Prostate gland (tissue), 2 donors: Measurements from ENCODE around the gene CPLANE1.
A peak's percentile ranks its signal among the peaks of the same experiment; 100 is the strongest.

Source experiments
- CTCF ChIP-seq, 4 experiments: fragments of 200-600 bp in 2 of 4; fragments of 450-650 bp in 2 of 4; sonication (generic) in 2 of 4; IDR thresholded peaks; 1 replicate in 3 of 4; 2 replicates in 1 of 4; pipeline ENCODE4 v1.5.1; 2016 to 2019; ENCODE audit warnings: antibody characterized with exemption in 4 of 4, mild to moderate bottlenecking in 2 of 4, moderate library complexity in 2 of 4
- POLR2A ChIP-seq: fragments of 450-650 bp; IDR thresholded peaks from one replicate; pipeline ENCODE4 v1.6.1; 2016; ENCODE audit warnings: antibody characterized with exemption, mild to moderate bottlenecking
- POLR2AphosphoS5 ChIP-seq: sonication (generic); formaldehyde crosslinking; IDR thresholded peaks from one replicate; pipeline ENCODE4 v1.6.1; 2017; ENCODE audit warnings: antibody characterized with exemption

GRCh38 chr5:37086466-37087173 lies 162.6 kb downstream of the CPLANE1 start:
- TF ChIP-seq CTCF (IDR thresholded peaks at IDR 0.05): no peak
- TF ChIP-seq POLR2A: no peak
- peak; percentile 61 for TF ChIP-seq POLR2AphosphoS5
